GM18870 (cell line): ENCODE measurements around the gene SPA17.

ENCODE experiments used
- ATAC-seq: cut with Tn5 transposase; IDR thresholded peaks from one replicate; pipeline ENCODE4 v1.9.1; 2021; ENCODE audit warnings: moderate library complexity; ENCODE audit not compliant: unreplicated experiment

The SPA17 gene

DNA sequence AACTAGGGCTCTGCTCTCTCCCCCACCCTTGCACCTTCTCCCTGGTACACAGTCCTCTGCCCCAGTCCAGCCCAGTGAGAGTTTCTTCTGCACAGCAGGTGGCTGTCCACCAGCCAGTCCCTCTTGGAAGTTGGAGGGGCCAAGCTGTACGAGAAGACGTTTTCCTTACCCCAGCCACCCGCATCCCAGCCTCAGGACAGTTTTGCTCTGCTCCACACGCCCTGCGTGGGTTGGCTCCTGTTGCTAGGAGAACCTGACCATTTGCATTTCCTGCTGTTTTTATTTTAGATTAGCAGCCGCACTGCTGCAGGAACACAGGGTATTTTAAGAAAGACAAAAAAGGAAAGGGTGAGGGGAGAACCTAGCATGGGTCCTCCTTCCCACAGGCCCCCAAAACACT is 48.5 kb downstream of the SPA17 start:
- ATAC-seq = no peak

DNA sequence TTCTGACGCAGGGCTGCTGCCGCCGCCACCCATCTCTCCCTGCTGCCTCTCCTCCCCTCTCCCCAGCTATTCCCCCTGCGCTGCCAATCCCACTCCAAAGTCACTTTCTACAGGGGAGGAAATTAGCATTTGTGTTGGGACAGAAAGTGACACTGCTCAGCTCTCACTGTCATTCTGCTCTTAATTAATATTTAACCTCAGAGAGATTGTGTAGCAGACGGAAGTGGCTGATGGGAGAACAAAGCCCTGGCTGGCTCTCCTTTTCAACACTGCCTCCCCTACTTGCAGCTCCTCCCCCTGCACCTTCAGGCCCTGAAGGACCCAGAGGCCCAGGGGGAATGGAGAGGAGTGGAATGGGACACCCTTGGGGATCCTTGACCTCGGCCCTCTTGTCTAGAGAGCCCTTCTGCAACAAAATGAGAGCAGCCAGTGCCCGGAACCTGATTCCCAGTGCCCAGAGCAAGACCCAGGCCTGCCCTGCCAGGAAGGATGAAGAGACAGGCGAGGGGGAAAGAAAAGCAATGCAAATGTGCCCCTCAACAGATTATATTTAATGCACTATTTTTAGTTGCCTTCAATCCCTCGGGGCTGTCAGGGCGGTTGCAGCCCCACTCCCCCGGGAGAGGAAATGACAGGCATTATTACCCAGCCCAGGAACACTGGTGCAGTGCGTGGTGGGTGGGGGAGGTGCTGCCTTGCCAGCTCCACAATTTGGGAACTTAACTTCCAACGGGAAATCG is 51.4 kb downstream of the SPA17 start:
- peak; percentile 98 for ATAC-seq

DNA sequence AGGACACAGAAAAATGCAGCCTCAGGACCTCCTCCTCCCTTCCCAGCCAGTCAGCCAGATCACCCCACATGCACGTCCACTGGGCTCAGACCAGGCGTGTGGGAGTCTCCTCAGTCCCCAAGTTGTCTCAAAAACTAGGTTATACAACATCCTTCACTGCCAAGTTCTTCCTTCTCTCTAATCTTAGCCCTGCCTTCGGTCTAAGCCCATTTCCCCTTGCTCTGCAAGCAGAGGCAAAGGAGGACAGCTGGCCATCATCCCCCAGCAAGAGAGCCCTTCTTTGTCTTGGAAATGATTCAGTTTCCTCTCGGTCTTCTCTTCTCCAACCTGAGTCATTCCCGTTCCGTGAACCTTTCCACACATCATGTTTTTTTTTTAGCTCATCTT is 52.0 kb downstream of the SPA17 start:
- ATAC-seq = no peak

DNA sequence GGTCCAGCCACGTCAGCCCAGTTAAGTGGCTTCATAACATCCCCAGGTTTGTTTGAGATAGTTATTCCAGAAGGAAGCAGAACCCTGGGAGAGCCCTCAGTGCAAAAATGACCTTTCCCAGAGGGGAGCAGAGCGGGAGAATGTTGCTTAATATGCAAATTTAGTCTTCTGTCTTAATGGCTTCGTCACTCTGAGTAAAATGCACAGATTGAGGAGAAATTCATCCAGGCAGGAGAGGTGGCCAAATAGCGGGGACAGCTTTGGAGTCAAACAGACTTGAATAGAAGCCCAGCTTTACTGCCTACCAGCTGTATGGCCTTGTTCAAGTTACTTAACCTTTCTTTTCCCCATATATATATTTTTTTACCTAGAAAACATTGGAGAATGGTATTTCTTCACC is 53.8 kb downstream of the SPA17 start:
- no peak for ATAC-seq

DNA sequence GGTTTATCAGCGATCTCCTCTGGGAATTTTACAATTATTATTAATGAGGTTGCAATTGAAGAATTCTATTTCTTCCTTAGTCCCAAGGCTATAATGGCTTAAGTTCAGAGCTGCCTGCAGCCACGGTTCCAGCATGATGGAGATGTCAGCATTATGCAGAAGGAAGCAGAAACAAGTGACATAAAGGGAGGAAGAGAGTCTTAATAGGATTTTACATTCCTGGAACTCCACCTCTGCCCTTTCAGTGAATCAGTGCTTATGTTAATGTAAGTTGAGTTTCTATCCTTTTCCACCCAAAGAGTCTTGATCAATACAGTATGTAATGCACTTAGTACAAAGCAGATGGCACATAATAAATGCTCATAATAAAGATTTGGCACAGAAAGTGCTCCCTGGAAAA is 54.4 kb downstream of the SPA17 start:
- no peak for ATAC-seq

DNA sequence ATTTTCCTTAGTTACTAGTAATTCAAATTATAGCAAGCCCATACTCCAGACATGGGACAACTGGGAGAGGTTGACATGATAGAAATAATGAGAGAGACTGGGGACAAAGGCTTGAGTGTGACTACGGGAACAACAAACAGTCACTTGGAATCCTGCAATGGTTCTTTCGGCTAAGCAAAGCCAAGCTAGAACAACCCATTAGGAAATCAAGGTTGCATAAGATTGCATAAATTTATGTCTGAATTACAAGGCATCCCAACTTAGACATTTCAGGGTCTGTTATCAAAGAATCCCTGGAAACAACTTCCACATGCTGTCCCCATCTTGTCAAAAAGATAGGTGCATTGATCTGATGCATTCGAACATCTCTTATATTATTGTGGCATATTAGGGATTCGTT is 55.9 kb downstream of the SPA17 start:
- no peak for ATAC-seq

DNA sequence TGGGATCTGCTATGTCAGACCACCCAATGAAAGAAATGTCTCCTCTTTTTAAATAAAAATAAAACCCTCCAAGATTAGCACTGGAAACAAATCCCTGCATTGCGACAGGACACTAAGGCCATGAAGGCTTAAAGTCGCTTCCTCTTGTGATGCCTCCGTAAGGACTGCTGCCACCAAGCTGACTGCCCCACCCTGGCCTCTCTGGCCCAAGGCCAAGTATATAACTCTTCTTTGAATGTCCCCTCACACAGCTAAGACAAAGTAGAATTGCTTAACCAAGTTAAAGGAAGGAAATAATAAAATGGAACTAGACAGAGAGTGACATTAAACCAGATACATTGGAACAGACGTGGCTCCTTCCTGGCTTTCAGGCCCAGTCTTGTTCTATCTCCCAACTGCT is 58.5 kb downstream of the SPA17 start:
- no peak for ATAC-seq

DNA sequence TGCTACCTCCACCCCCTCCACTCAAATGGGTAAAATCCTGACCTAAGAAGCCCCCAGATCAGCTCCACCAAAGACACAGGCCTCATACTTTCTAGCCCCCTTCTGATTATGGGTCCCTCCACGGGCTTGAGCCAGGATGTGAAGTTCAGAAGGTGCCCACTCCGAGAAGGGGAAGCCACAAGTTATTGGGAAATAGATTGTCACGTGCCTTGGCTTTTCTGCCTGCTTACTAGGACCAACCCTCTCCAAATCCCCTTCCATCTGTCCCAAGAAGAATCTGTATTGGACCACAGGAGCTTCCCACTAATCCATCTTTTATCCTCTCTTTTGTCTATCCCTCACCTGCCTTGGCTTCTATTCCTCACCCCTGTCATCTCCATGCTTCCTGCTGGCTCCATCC is 63.0 kb downstream of the SPA17 start:
- no peak for ATAC-seq

DNA sequence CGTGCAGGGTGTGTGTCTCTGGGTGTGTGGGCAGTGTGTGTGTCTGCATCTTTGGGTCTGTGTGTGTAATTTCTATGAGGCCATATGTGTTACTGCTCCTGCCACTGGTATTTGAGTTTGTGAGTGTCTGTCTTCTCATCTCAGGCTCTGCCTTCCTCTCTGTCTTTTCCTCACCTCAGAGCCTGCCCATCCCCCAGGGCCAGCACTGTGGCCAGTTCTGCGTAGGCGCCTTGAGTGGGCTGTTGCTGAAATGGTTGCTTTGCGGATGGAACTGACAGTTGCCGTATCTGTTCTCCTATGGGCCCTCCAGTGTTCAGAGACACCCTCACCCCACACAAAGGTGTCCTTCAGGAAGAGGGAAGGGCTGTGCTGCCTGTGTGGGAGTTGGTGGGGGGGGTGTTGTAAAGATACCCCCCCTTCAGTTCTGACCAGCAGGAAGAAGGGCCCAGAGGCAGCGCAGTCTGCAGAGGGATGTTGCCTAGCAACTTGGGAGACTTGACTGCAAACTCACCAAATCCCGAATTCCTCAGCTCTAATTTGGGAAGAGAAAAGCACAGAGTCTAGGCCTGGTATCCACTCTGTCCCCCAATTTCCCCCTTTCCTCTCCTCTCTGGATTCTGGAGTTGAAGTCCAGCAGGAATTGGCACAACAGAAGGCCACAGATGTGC is 64.1 kb downstream of the SPA17 start:
- ATAC-seq = no peak

DNA sequence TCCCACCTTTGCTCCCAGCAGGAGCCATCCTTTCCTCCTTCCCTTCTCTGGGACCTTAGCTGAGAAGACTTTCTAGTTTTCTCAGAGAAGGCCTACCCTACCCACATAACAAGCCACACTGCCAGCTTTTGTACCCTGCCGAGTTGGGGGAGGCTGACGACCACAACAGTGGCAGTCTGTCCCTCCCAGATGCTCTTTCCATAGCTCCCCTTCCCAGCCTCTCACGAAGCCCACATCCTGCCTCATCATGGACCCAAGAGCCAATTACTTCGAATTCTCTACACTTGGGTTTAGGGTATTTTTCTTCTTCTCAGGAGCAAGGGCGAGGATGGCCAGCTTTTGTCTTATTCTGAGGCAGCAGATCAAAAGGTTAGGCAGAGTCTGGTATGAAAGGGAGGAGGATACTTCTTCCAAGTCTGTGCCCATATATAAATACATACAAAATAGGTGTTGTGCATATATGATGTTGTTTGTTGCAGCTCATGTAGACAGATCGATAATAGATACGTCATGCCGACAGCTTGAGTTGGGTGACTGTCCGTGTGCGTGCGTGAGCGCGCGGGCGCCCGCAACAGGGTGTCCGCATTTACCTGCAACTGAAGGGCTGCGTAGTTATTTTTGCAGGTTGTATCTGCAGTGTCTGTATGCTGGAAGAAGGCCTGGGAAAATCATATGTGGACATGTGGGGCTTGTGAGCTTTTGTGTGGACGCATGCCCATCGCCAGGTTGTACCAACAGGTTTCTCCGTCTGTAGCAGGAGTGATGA is 65.2 kb downstream of the SPA17 start:
- no peak for ATAC-seq

DNA sequence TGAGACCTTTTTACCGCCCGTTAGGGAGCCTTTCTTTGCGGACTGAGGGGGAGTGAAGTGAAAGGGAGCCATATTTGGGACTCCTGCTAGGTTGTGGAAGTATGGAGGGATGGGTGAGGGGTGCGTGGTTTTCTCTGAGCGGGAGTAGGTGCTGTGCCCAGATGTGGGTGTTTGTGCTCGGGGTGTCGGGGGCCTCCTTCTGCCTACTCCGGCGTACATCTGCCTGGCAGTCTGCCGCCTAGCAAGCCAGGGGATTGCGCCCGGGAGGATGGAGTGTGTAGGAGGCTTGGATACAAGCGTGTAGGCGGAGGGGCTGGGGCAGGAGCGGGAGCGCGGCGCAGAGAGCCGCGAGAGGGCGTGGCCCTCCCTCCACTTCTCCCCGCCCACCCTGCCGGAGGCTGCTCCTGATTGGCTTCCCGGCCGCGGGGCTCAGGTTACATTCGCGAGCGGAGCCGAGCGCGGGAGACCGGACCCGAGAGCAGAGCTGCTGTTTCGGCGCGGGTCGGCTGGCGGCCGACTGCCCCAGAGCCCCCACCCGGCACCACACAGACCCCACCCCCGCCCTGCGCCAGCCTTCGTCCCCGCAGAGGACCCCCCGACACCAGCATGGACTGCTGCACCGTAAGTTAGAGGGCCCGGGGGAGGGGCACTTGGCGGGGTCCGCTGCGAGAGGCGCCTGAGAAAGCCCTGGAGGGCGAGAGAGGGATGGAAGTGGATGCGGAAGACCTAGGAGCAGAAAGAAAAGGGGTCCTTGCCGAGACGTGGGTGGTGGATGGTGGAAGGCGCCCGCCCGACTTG is 66.0 kb downstream of the SPA17 start, which contains the start of gene NRGN:
Gene NRGN (plus strand): TSS at position 464 of the 798 bp plus-strand sequence. CDS start 143 bp downstream, at position 607.
- peak; percentile 80 for ATAC-seq

DNA sequence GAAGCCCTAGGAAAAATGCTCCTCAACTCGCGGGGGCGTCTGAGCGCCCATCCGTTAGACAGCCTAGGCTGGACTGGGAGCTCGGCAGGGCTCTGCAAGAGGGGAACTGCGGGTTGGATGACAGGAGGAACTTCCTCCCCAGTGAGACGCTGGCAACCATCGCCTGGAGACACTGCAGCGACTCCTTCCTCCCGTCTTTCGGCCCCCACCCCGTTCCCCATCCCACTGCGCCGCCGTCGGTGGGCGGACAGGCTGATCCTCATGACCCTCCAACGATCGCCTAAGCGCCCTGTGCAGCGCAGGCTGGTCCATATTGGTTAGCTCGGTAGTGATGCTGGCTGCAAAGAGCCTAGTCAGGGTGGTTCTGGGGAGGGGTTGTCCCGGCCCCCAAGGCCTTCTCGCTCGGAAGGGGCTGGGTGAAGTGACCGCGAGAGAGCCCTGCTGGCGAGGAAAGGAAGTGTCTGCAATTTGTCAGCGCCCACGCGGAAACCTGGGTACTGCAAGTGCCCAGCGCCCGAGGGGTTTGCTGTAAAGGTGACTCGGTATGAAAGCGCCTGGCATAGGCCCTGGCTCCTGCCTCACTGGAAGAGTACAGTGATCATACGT is 66.7 kb downstream of the SPA17 start:
- ATAC-seq = peak; percentile 61

DNA sequence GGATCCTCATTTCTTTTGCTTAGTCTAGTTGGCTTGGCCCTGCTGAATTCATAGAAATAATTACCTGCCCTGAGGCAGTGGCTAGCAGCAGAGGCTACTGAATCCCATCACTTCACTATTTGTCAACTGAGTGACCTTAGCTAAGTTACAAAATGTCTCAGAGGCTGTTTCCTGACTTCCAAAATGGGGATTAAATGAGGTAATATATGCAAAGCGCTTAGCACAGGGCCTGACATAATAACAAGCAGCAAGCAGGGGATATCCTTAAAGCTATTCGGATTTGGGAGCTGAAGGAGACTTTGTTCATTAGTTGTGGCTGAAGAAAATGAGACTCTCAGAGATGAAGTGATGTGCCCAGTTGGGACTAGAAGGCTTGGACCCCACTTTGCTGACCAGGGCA is 68.9 kb downstream of the SPA17 start:
- ATAC-seq = no peak

DNA sequence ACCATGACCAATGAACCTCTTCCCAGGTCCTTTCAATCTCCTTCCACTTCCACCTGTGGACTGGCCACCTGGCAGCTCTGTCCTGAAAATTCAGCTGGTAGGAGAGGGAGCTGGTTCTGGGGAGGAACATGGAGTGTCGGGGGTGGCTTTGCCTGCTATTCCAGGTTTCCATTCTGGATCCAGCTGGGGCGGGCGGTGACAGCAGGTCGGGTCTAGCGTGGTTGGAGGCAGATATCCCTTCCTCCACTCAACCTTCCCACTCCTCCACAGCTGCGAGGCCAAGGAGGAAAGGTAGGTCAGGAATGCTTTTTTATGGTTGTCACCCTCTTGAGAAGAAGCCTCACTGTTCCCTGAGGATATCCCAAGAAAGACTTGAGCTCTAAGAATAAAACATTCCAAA is 69.3 kb downstream of the SPA17 start:
- no peak for ATAC-seq

DNA sequence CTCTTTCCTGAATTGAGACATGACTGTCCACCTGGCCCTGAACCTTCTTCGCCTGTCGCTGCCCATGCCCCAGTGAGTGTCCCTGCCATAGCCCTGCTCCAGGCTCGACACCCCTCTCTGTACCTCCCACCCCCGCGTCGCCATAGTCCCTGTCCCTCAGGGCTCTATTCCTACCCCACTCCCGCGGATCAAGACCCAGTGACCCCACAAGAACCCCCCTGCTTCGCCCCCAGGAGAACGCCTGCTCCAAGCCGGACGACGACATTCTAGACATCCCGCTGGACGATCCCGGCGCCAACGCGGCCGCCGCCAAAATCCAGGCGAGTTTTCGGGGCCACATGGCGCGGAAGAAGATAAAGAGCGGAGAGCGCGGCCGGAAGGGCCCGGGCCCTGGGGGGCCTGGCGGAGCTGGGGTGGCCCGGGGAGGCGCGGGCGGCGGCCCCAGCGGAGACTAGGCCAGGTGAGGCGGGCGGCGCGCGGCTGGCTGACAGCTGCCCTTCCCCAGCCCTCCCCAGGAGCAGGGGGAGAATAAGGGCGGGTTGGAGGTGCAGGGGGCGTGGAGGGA is 71.6 kb downstream of the SPA17 start:
- ATAC-seq = no peak

DNA sequence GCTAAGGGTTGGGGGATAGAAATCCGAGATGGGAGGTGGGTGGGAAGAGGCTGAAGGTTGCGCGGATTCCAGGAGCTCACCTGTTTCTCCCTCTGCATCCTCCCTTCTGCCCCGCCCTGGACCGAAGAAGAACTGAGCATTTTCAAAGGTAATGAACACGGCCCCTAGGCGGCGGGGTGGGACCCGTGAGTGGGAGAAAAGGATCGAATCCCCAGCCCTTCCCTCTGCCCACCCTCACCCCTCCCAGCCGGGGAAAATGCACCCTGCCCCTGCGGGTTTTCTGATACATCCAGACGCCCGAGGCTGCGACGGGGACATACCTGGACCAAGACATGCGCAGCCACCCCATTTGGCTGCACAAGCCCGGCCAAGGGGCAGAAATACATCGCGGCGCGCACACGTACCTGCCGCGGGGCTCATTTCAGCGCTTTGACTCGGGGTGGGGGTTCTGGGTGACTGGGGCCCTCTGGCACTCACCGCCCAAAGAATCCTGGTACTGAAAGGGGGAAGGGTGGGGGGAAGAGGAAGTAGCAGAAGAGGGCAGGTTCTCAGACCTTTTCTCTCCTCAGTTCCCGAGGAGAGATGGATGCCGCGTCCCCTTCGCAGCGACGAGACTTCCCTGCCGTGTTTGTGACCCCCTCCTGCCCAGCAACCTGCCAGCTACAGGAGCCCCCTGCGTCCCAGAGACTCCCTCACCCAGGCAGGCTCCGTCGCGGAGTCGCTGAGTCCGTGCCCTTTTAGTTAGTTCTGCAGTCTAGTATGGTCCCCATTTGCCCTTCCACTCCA is 72.3 kb downstream of the SPA17 start:
- ATAC-seq = no peak

DNA sequence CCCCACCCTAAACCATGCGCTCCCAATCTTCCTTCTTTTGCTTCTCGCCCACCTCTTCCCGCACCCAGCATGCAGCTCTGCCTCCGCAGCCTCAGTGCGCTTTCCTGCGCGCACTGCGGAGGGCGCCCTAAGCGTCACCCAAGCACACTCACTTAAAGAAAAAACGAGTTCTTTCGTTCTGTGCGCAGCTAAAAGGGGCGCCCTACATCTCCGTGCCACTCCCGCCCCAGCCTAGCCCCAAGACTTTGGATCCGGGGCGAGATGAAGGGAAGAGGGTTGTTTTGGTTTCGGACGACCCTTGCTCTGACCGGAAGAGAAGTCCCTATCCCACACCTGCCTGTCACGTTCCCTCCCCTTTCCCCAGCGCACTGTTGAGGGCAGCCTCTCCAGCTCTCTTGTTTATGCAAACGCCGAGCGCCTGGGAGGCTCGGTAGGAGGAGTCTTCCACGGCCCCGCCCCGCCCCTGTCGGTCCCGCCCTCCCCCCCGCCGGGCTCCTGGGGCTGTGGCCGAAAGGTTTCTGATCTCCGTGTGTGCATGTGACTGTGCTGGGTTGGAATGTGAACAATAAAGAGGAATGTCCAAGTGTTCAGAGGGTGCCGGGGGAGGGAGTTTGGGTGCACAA is 73.0 kb downstream of the SPA17 start:
- ATAC-seq = peak; percentile 85
